Measurements from ENCODE around the gene SOX6.

DNA sequence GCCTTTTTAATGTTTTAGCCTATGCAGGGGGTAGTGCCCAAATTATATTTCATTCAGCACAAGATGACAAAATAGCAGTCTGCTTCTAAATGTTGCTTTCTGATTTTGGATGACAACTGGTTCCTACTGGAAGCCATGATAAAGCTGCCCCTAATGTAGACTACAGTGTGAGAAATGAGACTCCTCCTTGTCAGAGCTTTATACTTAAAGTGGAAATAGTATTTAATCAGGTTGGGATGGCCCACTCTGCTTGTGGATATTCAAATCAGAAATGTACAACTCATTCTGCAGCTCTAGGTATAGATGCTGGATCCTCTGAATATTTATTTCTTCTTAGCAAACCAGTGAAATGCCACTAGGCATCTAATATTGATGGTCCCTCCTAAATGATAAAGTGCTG, 171.3 kb downstream of the SOX6 start:
- TF ChIP-seq, protein P1, sequence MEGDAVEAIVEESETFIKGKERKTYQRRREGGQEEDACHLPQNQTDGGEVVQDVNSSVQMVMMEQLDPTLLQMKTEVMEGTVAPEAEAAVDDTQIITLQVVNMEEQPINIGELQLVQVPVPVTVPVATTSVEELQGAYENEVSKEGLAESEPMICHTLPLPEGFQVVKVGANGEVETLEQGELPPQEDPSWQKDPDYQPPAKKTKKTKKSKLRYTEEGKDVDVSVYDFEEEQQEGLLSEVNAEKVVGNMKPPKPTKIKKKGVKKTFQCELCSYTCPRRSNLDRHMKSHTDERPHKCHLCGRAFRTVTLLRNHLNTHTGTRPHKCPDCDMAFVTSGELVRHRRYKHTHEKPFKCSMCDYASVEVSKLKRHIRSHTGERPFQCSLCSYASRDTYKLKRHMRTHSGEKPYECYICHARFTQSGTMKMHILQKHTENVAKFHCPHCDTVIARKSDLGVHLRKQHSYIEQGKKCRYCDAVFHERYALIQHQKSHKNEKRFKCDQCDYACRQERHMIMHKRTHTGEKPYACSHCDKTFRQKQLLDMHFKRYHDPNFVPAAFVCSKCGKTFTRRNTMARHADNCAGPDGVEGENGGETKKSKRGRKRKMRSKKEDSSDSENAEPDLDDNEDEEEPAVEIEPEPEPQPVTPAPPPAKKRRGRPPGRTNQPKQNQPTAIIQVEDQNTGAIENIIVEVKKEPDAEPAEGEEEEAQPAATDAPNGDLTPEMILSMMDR (IDR thresholded peaks at IDR 0.05; ENCODE audit: low read depth, low read length, poor library complexity, severe bottlenecking), result no peak
- no peak for TF ChIP-seq EZH2phosphoT487 (IDR thresholded peaks at IDR 0.05; ENCODE audit: borderline replicate concordance, low read length)
